ENCODE data around the gene TMC2. TPM values are rescaled to one million over a fixed set of nuclear protein-coding genes. Genes with fewer than 3 reads are reported as not detected.

The TMC2 gene
- total and polyA plus RNA-seq, 10 donors = 0.07 to 1.2 (median 0.13) TPM; not detected in 2

- no peak for DNase-seq
- Histone ChIP-seq H3K36me3 (no peaks in the 10 kb centered on the region), H3K27ac (no peak overlapping the region), H3K4me1 (peaks cover 9 to 25% (median 20%) of the 10 kb centered on the region in 6 donors), H3K9me3 (no peaks in the 10 kb centered on the region), H3K27me3 (replicated peaks in 1 of 7) (peaks cover 0 to 4% (median 0%) of the 10 kb centered on the region in 7 donors), H3K4me3 (peak overlapping the region in 5 of 8 donors; percentile 83 to 96 (median 84))
- WGBS, 5 donors = 78 to 92% (median 87%) methylated on average over 3 of the region's 3 CpGs
- intact Hi-C loops (cut with DNase I; ENCODE audit: low total_unique reads) = no loop called here
- no peak for TF ChIP-seq POLR2AphosphoS5 (IDR thresholded peaks at IDR 0.05)
- TF ChIP-seq, protein P1, sequence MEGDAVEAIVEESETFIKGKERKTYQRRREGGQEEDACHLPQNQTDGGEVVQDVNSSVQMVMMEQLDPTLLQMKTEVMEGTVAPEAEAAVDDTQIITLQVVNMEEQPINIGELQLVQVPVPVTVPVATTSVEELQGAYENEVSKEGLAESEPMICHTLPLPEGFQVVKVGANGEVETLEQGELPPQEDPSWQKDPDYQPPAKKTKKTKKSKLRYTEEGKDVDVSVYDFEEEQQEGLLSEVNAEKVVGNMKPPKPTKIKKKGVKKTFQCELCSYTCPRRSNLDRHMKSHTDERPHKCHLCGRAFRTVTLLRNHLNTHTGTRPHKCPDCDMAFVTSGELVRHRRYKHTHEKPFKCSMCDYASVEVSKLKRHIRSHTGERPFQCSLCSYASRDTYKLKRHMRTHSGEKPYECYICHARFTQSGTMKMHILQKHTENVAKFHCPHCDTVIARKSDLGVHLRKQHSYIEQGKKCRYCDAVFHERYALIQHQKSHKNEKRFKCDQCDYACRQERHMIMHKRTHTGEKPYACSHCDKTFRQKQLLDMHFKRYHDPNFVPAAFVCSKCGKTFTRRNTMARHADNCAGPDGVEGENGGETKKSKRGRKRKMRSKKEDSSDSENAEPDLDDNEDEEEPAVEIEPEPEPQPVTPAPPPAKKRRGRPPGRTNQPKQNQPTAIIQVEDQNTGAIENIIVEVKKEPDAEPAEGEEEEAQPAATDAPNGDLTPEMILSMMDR (IDR thresholded peaks at IDR 0.05 in 8 of 11, conservative IDR thresholded peaks at IDR 0.05 in 3 of 11) = no peak
- TF ChIP-seq POLR2A (IDR thresholded peaks at IDR 0.05) = no peak
These were observed 26.6 kb upstream of the TMC2 start for GRCh38 chr20:2509794-2510193.

DNA sequence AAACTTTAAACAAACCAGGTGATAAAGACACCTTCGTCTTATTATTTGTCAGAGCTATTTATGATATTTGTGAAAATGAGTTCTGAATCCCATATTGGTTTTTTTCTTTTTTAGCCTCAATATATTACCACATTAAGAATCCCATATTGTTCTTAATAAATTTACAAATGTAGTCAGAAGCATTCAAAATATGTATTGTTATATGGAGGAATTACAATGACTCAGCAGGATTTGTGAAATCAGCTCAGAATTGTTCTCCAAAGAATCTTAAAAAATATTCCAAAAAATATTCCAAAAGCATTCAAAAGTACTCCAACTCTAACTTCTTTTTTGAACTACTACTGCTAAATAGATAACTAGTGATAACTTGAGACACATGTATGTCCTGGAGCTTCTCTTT, 21.2 kb upstream of the TMC2 start:
- TF ChIP-seq POLR2AphosphoS5 (IDR thresholded peaks at IDR 0.05) (no peak), POLR2A (IDR thresholded peaks at IDR 0.05) (no peak)
- TF ChIP-seq, protein P1 (IDR thresholded peaks at IDR 0.05 in 8 of 11, conservative IDR thresholded peaks at IDR 0.05 in 3 of 11) = no peak
- no peak overlapping the region for H3K4me3 ChIP-seq
- intact Hi-C loops (cut with DNase I; ENCODE audit: low total_unique reads) = no loop called here
- no peaks in the 10 kb centered on the region for H3K9me3 ChIP-seq
- H3K36me3 ChIP-seq = no peaks in the 10 kb centered on the region
- 64 to 88% (median 80%) methylated on average over 1 of the region's 1 CpG for WGBS, 5 donors
- H3K27me3 ChIP-seq (replicated peaks in 1 of 7) = peaks cover 0 to 4% (median 0%) of the 10 kb centered on the region in 7 donors
- H3K4me1 ChIP-seq = no peaks in the 10 kb centered on the region
- DNase-seq = no peak
- H3K27ac ChIP-seq = no peak overlapping the region

- 72 to 78% (median 74%) methylated on average over 2 of the region's 2 CpGs for WGBS, 5 donors
- TF ChIP-seq, protein P1 (IDR thresholded peaks at IDR 0.05 in 8 of 11, conservative IDR thresholded peaks at IDR 0.05 in 3 of 11) = no peak
- TF ChIP-seq POLR2AphosphoS5 (IDR thresholded peaks at IDR 0.05) = no peak
- TF ChIP-seq POLR2A (IDR thresholded peaks at IDR 0.05) = no peak
- intact Hi-C loops (cut with DNase I; ENCODE audit: low total_unique reads) = no loop called here
- Histone ChIP-seq H3K4me1 (peaks cover 0 to 2% (median 0%) of the 10 kb centered on the region in 6 donors), H3K9me3 (no peaks in the 10 kb centered on the region), H3K27me3 (replicated peaks in 1 of 7) (peaks cover 0 to 4% (median 0%) of the 10 kb centered on the region in 7 donors), H3K27ac (no peak overlapping the region), H3K36me3 (no peaks in the 10 kb centered on the region), H3K4me3 (no peak overlapping the region)
- no peak for DNase-seq
These were observed 20.0 kb upstream of the TMC2 start for GRCh38 chr20:2516399-2516798.

GRCh38 chr20:2518096-2518495, 18.3 kb upstream of the TMC2 start:
- 86 to 93% (median 90%) methylated on average over 10 of the region's 10 CpGs for WGBS, 5 donors

More at GRCh38 chr20:2518096-2518495, 18.3 kb upstream of the TMC2 start:
- Histone ChIP-seq H3K9me3 (no peaks in the 10 kb centered on the region), H3K4me1 (peaks cover 0 to 14% (median 5%) of the 10 kb centered on the region in 6 donors), H3K27ac (no peak overlapping the region), H3K27me3 (replicated peaks in 1 of 7) (no peaks in the 10 kb centered on the region), H3K36me3 (no peaks in the 10 kb centered on the region), H3K4me3 (no peak overlapping the region)
- TF ChIP-seq, protein P1 (IDR thresholded peaks at IDR 0.05 in 8 of 11, conservative IDR thresholded peaks at IDR 0.05 in 3 of 11) = no peak
- TF ChIP-seq POLR2AphosphoS5 (IDR thresholded peaks at IDR 0.05) (no peak), POLR2A (IDR thresholded peaks at IDR 0.05) (no peak)
- intact Hi-C loops (cut with DNase I; ENCODE audit: low total_unique reads) = no loop called here
- DNase-seq = no peak

Measured in spleen (tissue), 11 donors.